Thyroid gland (tissue), 4 donors: ENCODE results near the gene BEND6. TPM values are rescaled to one million over a fixed set of nuclear protein-coding genes. Genes with fewer than 3 reads are reported as not detected.

Experiments used
- DNase-seq, 2 donors: peaks; one replicate each; pipeline ENCODE4 v3.0.0-alpha.2; 2019
- H3K27ac ChIP-seq, 3 donors: fragments of 200-600 bp; sonication (generic); 1 replicate in 2 of 3; 2 replicates in 1 of 3; pipeline ENCODE4 v1.5.1; 2016 to 2019; ENCODE audit warnings: mild to moderate bottlenecking in 1 of 3, moderate library complexity in 1 of 3
- H3K27me3 ChIP-seq: fragments of 200-600 bp; sonication (generic); one replicate; pipeline ENCODE4 v1.5.1; 2019
- H3K36me3 ChIP-seq, 2 donors: fragments of 200-600 bp; sonication (generic); one replicate each; pipeline ENCODE4 v1.5.1; 2016 to 2019
- H3K4me1 ChIP-seq, 2 donors: fragments of 200-600 bp; sonication (generic); one replicate each; pipeline ENCODE4 v1.5.1; 2017 to 2019
- H3K4me3 ChIP-seq, 3 donors: fragments of 200-600 bp; sonication (generic); replicated peaks in 1 of 3; 1 replicate in 2 of 3; 2 replicates in 1 of 3; pipeline ENCODE4 v1.5.1; 2016; ENCODE audit warnings: mild to moderate bottlenecking in 1 of 3
- H3K9me3 ChIP-seq: fragments of 200-600 bp; sonication (generic); one replicate; pipeline ENCODE4 v1.5.1; 2017
- POLR2A ChIP-seq, 2 donors: fragments of 450-650 bp; IDR thresholded peaks; one replicate each; pipeline ENCODE4 v1.6.1; 2017; ENCODE audit warnings: antibody characterized with exemption in 2 of 2, mild to moderate bottlenecking in 2 of 2, moderate library complexity in 1 of 2
- WGBS, 2 donors: methylation state at CpG; one replicate each; pipeline ENCODE4 v1.1.5; 2017; 5-methylcytosine and 5-hydroxymethylcytosine counted together
- intact Hi-C: fragments of 100-400 bp; cut with DNase I; formaldehyde crosslinking; loops from one replicate; pipeline ENCODE4 v1.15.1; 2023
- total RNA-seq, 4 donors: library from RNA; depleted of rRNA; stranded (reverse); fragments of >200 nt; gene quantifications; one replicate each; pipeline ENCODE4 v1.2.3, GENCODE V29; 2016
- TF ChIP-seq, protein P1 (sequence below), 6 experiments: fragments of 200-600 bp in 3 of 6; fragments of 450-650 bp in 3 of 6; sonication (generic) in 3 of 6; IDR thresholded peaks; one replicate each; pipeline ENCODE4 v1.5.1; 2016 to 2019; ENCODE audit warnings: antibody characterized with exemption in 6 of 6, mild to moderate bottlenecking in 2 of 6, inconsistent platforms in 1 of 6, moderate library complexity in 1 of 6

Gene BEND6
- total RNA-seq, 4 donors from 2014 or later, result 1.1 to 7.1 (median 3.0) TPM

- H3K27me3 ChIP-seq, result no peaks in the 10 kb centered on the region
- no peaks in the 10 kb centered on the region for H3K9me3 ChIP-seq
- H3K4me1 ChIP-seq, result no peaks in the 10 kb centered on the region
- no peak overlapping the region for H3K27ac ChIP-seq
- WGBS, 2 donors, result 90 to 91% methylated on average over 2 of the region's 2 CpGs
- DNase-seq, result no peak
- H3K36me3 ChIP-seq, result no peaks in the 10 kb centered on the region
- H3K4me3 ChIP-seq, result no peak overlapping the region
- no peak for TF ChIP-seq POLR2A (IDR thresholded peaks at IDR 0.05)
- TF ChIP-seq, protein P1, sequence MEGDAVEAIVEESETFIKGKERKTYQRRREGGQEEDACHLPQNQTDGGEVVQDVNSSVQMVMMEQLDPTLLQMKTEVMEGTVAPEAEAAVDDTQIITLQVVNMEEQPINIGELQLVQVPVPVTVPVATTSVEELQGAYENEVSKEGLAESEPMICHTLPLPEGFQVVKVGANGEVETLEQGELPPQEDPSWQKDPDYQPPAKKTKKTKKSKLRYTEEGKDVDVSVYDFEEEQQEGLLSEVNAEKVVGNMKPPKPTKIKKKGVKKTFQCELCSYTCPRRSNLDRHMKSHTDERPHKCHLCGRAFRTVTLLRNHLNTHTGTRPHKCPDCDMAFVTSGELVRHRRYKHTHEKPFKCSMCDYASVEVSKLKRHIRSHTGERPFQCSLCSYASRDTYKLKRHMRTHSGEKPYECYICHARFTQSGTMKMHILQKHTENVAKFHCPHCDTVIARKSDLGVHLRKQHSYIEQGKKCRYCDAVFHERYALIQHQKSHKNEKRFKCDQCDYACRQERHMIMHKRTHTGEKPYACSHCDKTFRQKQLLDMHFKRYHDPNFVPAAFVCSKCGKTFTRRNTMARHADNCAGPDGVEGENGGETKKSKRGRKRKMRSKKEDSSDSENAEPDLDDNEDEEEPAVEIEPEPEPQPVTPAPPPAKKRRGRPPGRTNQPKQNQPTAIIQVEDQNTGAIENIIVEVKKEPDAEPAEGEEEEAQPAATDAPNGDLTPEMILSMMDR (IDR thresholded peaks at IDR 0.05), result no peak
- intact Hi-C loops, result no loop called here
These were observed 7.5 kb downstream of the BEND6 start for GRCh38 chr6:56962441-56962840.

- Histone ChIP-seq H3K36me3 (no peaks in the 10 kb centered on the region), H3K4me3 (no peak overlapping the region), H3K27me3 (no peaks in the 10 kb centered on the region), H3K9me3 (no peaks in the 10 kb centered on the region), H3K27ac (no peak overlapping the region), H3K4me1 (no peaks in the 10 kb centered on the region)
- 76 to 77% methylated on average over 3 of the region's 3 CpGs for WGBS, 2 donors
- no peak for TF ChIP-seq POLR2A (IDR thresholded peaks at IDR 0.05)
- TF ChIP-seq, protein P1 (IDR thresholded peaks at IDR 0.05), result no peak
- no peak for DNase-seq
- intact Hi-C loops, result no loop called here
These were observed 8.1 kb downstream of the BEND6 start for GRCh38 chr6:56963043-56963442.

- H3K36me3 ChIP-seq, result no peaks in the 10 kb centered on the region
- no peaks in the 10 kb centered on the region for H3K9me3 ChIP-seq
- H3K4me1 ChIP-seq, result no peaks in the 10 kb centered on the region
- no peak overlapping the region for H3K27ac ChIP-seq
- 80 to 86% methylated on average over 1 of the region's 1 CpG for WGBS, 2 donors
- intact Hi-C loops, result no loop called here
- TF ChIP-seq, protein P1 (IDR thresholded peaks at IDR 0.05), result no peak
- no peak for TF ChIP-seq POLR2A (IDR thresholded peaks at IDR 0.05)
- H3K27me3 ChIP-seq, result no peaks in the 10 kb centered on the region
- no peak for DNase-seq
- no peak overlapping the region for H3K4me3 ChIP-seq
These were observed 8.9 kb downstream of the BEND6 start for GRCh38 chr6:56963793-56964192.

GRCh38 chr6:56965126-56965525 is 10.2 kb downstream of the BEND6 start:
- H3K27me3 ChIP-seq, result no peaks in the 10 kb centered on the region

GRCh38 chr6:56970849-56971248 is 15.9 kb downstream of the BEND6 start:
- H3K27me3 ChIP-seq, result no peaks in the 10 kb centered on the region
- no peak overlapping the region for H3K4me3 ChIP-seq
- TF ChIP-seq, protein P1 (IDR thresholded peaks at IDR 0.05), result no peak
- TF ChIP-seq POLR2A (IDR thresholded peaks at IDR 0.05), result no peak
- no peak for DNase-seq
- intact Hi-C loops, result no loop called here
- no peak overlapping the region for H3K27ac ChIP-seq
- 91 to 94% methylated on average over 1 of the region's 1 CpG for WGBS, 2 donors
- no peaks in the 10 kb centered on the region for H3K9me3 ChIP-seq
- H3K36me3 ChIP-seq, result no peaks in the 10 kb centered on the region
- H3K4me1 ChIP-seq, result no peaks in the 10 kb centered on the region

More at GRCh38 chr6:56965126-56965525, 10.2 kb downstream of the BEND6 start:
- Histone ChIP-seq H3K27ac (no peak overlapping the region), H3K36me3 (no peaks in the 10 kb centered on the region), H3K9me3 (no peaks in the 10 kb centered on the region), H3K4me1 (no peaks in the 10 kb centered on the region), H3K4me3 (no peak overlapping the region)
- intact Hi-C loops, result no loop called here
- WGBS, 2 donors, result 89 to 93% methylated on average over 1 of the region's 1 CpG
- no peak for DNase-seq
- TF ChIP-seq POLR2A (IDR thresholded peaks at IDR 0.05), result no peak
- TF ChIP-seq, protein P1 (IDR thresholded peaks at IDR 0.05), result no peak
